HepG2 (cell line): Measurements from ENCODE around the gene MSGN1. TPM values are rescaled to one million over a fixed set of nuclear protein-coding genes. Genes with fewer than 3 reads are reported as not detected.

Experiments used
- ATAC-seq: fragments of 200-7000 bp; cut with Tn5 transposase; 3 replicates; pipeline ENCODE4 v1.9.1; 2020; ENCODE audit warnings: mild to moderate bottlenecking, moderate library complexity
- BruUV-seq: library from RNA; stranded (reverse); fragments of 400-500 nt; replicated peaks from 2 replicates; lab custom pipeline; 2021; lab: Mats Ljungman, UMichigan
- CTCF ChIA-PET: fragments of 300-600 bp; formaldehyde crosslinking; extraction: SDS; loops from one replicate; lab custom pipeline; 2021; ENCODE audit warnings: low total read pairs, inconsistent platforms, low intra/inter-chr PET ratio; lab: Yijun Ruan, JAX
- POLR2A ChIA-PET: fragments of 350-600 bp; sonication (Branson Sonifier 250); formaldehyde crosslinking; loops from one replicate; lab custom pipeline; 2020; ENCODE audit warnings: antibody characterized with exemption, inconsistent platforms; lab: Yijun Ruan, JAX
- DNase-seq: peaks from one replicate; pipeline ENCODE4 v3.0.0-alpha.2; 2015; ENCODE audit warnings: low spot score
- FAIRE-seq: peaks from 3 replicates; lab custom pipeline; 2011; peaks lifted over from hg19 to GRCh38; lab: Jason Lieb, UNC
- H2AFZ ChIP-seq: one replicate; pipeline ENCODE4 v1.6.1; 2011; ENCODE audit warnings: low read length, inconsistent platforms
- H3K27ac ChIP-seq: fragments of 300-600 bp; 3 replicates; pipeline ENCODE4 v1.8.0; 2011; ENCODE audit warnings: mixed run types, mild to moderate bottlenecking, mixed read lengths, low read length, inconsistent platforms; ENCODE audit not compliant: insufficient read depth; ENCODE audit errors: extremely low read length
- H3K27me3 ChIP-seq, 2 experiments: fragments of 200-600 bp in 1 of 2; 2 replicates in 1 of 2; 3 replicates in 1 of 2; pipeline versions ENCODE4 v1.6.0 to v1.8.0; 2011; ENCODE audit warnings: low read length in 2 of 2, mild to moderate bottlenecking in 2 of 2, moderate library complexity in 2 of 2, inconsistent platforms in 1 of 2; ENCODE audit not compliant: insufficient read depth in 2 of 2, control insufficient read depth in 1 of 2
- H3K36me3 ChIP-seq, 2 experiments: fragments of 200-600 bp in 1 of 2; replicated peaks in 1 of 2; 2 replicates in 1 of 2; 3 replicates in 1 of 2; pipeline versions ENCODE4 v1.5.1 to v1.8.0; 2011; ENCODE audit warnings: low read length in 2 of 2, inconsistent platforms in 1 of 2; ENCODE audit not compliant: insufficient read depth in 2 of 2, control insufficient read depth in 1 of 2
- H3K4me1 ChIP-seq: 2 replicates; pipeline ENCODE4 v1.5.1; 2012; ENCODE audit warnings: low read length, inconsistent platforms; ENCODE audit not compliant: insufficient read depth
- H3K4me2 ChIP-seq: 2 replicates; pipeline ENCODE4 v1.6.0; 2011; ENCODE audit warnings: low read depth, low read length, inconsistent platforms
- H3K4me3 ChIP-seq, 3 experiments: fragments of 200-600 bp in 1 of 3; sonication (generic), shearing (Covaris generic) in 1 of 3; replicated peaks in 1 of 3; 2 replicates each; pipeline ENCODE4 v1.5.1; 2011 to 2016; ENCODE audit warnings: low read length in 3 of 3, inconsistent platforms in 2 of 3, low read depth in 2 of 3, mild to moderate bottlenecking in 2 of 3, control low read depth in 1 of 3, mixed read lengths in 1 of 3; ENCODE audit not compliant: insufficient read depth in 1 of 3
- H3K79me2 ChIP-seq: one replicate; pipeline ENCODE4 v1.6.1; 2011; ENCODE audit warnings: low read length, inconsistent platforms; ENCODE audit not compliant: insufficient read depth
- H3K9ac ChIP-seq: 2 replicates; pipeline ENCODE4 v1.6.0; 2011; ENCODE audit warnings: mild to moderate bottlenecking, low read depth, low read length, inconsistent platforms; ENCODE audit not compliant: insufficient read depth
- H3K9me3 ChIP-seq: 2 replicates; pipeline ENCODE4 v1.5.1; 2012; ENCODE audit warnings: mild to moderate bottlenecking, low read length
- H4K20me1 ChIP-seq: 2 replicates; pipeline ENCODE4 v1.6.0; 2011; ENCODE audit warnings: inconsistent platforms, mild to moderate bottlenecking, low read length, moderate library complexity; ENCODE audit not compliant: insufficient read depth
- ATRX ChIP-seq: sonication (generic); formaldehyde crosslinking; IDR thresholded peaks from 2 replicates; pipeline ENCODE4 v1.4.0; 2020; ENCODE audit warnings: missing genetic modification reagents, borderline replicate concordance
- KLF9 ChIP-seq: IDR thresholded peaks from 2 replicates; pipeline ENCODE4 v1.6.1; 2016; ENCODE audit warnings: low read depth
- RARA ChIP-seq: IDR thresholded peaks from 2 replicates; pipeline ENCODE4 v1.6.1; 2016; ENCODE audit warnings: missing genetic modification reagents, missing compliant biosample characterization
- SMYD3 ChIP-seq: sonication (generic); formaldehyde crosslinking; IDR thresholded peaks from 2 replicates; pipeline ENCODE4 v1.8.1; 2023; ENCODE audit warnings: mild to moderate bottlenecking, missing genetic modification reagents
- SOX5 ChIP-seq: IDR thresholded peaks from 2 replicates; pipeline ENCODE4 v1.6.1; 2016; ENCODE audit warnings: borderline replicate concordance
- TBP ChIP-seq: sonication (generic); formaldehyde crosslinking; IDR thresholded peaks from 2 replicates; pipeline ENCODE4 v1.5.0; 2020; ENCODE audit warnings: missing genetic modification reagents
- TCF7 ChIP-seq: sonication (generic); IDR thresholded peaks from 2 replicates; pipeline ENCODE4 v1.6.1; 2016; ENCODE audit warnings: antibody characterized with exemption, low read depth
- ZNF18 ChIP-seq: sonication (generic); formaldehyde crosslinking; IDR thresholded peaks from 2 replicates; pipeline ENCODE4 v1.8.0; 2022; ENCODE audit warnings: mild to moderate bottlenecking, missing genetic modification reagents; ENCODE audit not compliant: insufficient replicate concordance
- ZNF335 ChIP-seq: sonication (generic); formaldehyde crosslinking; IDR thresholded peaks from 2 replicates; pipeline ENCODE4 v1.4.0; 2020; ENCODE audit warnings: missing genetic modification reagents
- ZNF503 ChIP-seq: sonication (generic); formaldehyde crosslinking; IDR thresholded peaks from 2 replicates; pipeline ENCODE4 v1.4.0; 2020; ENCODE audit warnings: missing genetic modification reagents
- ZNF749 ChIP-seq: sonication (generic); formaldehyde crosslinking; IDR thresholded peaks from 2 replicates; pipeline ENCODE4 v1.8.0; 2022; ENCODE audit warnings: mild to moderate bottlenecking, missing genetic modification reagents, moderate library complexity, borderline replicate concordance
- ZSCAN22 ChIP-seq: sonication (generic); formaldehyde crosslinking; IDR thresholded peaks from 2 replicates; pipeline ENCODE4 v1.4.0; 2020; ENCODE audit warnings: mild to moderate bottlenecking, missing genetic modification reagents
- WGBS: methylation state at CpG from one replicate; pipeline ENCODE4 v1.1.6; 2017; ENCODE audit warnings: low lambda C conversion rate; 5-methylcytosine and 5-hydroxymethylcytosine counted together
- in situ Hi-C: cut with HindIII; loops from 2 replicates; pipeline ENCODE4 v1.10.0; 2017; ENCODE audit warnings: low pct_unique_long_range_greater_than_20kb; ENCODE audit not compliant: extremely low pct_ligation_motif_present
- intact Hi-C: fragments of 100-400 bp; cut with micrococcal nuclease; formaldehyde crosslinking; loops from one replicate; pipeline ENCODE4 v1.10.0; 2022; ENCODE audit not compliant: unreplicated experiment
- polyA plus RNA-seq, 8 experiments: library from polyadenylated mRNA; depleted of rRNA in 3 of 8; stranded (reverse) in 7 of 8; unstranded in 1 of 8; fragments of >200 nt; fragmentation: Illumina TruSeq in 4 of 8; extraction: Trizol in 4 of 8; gene quantifications; 2 replicates each; pipeline versions ENCODE4 v1.2.1 to v1.2.3, GENCODE V29; 2011 to 2016; ENCODE audit warnings: low read depth in 4 of 8, missing spikeins in 1 of 8, mixed read lengths in 1 of 8; ENCODE audit not compliant: insufficient read depth in 1 of 8
- total RNA-seq, 5 experiments: library from RNA; depleted of rRNA; stranded (reverse); fragments of >200 nt; fragmentation: Illumina TruSeq; extraction: Trizol; gene quantifications; 2 replicates each; pipeline ENCODE4 v1.2.3, GENCODE V29; 2016; ENCODE audit warnings: low read depth in 1 of 5
- TF ChIP-seq, protein P1 (sequence below): sonication (generic); formaldehyde crosslinking; conservative IDR thresholded peaks from 2 replicates; pipeline ENCODE4 v1.8.0; 2022; ENCODE audit warnings: missing genetic modification reagents
- TF ChIP-seq, protein P2 (sequence below): fragments of 450-650 bp; IDR thresholded peaks from 2 replicates; pipeline ENCODE4 v1.6.1; 2017; ENCODE audit warnings: mild to moderate bottlenecking

MSGN1 gene
- total and polyA plus RNA-seq, 2 of the 13 experiments (the other 11 are each of a cell fraction or from before 2014, with no cell fraction given) = not detected

GRCh38 chr2:17771956-17772355 is 44.3 kb upstream of the MSGN1 start (continued):
- TF ChIP-seq, protein P1, sequence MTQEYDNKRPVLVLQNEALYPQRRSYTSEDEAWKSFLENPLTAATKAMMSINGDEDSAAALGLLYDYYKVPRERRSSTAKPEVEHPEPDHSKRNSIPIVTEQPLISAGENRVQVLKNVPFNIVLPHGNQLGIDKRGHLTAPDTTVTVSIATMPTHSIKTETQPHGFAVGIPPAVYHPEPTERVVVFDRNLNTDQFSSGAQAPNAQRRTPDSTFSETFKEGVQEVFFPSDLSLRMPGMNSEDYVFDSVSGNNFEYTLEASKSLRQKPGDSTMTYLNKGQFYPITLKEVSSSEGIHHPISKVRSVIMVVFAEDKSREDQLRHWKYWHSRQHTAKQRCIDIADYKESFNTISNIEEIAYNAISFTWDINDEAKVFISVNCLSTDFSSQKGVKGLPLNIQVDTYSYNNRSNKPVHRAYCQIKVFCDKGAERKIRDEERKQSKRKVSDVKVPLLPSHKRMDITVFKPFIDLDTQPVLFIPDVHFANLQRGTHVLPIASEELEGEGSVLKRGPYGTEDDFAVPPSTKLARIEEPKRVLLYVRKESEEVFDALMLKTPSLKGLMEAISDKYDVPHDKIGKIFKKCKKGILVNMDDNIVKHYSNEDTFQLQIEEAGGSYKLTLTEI = no peak

GRCh38 chr2:17772532-17772931 is 43.7 kb upstream of the MSGN1 start:
- 97% methylated on average over 2 of the region's 2 CpGs for WGBS
- no peak for FAIRE-seq
- BruUV-seq = no TSS peak
- no peak for ATAC-seq
- ChIA-PET CTCF (no interaction called here), POLR2A (no interaction called here)
- intact Hi-C loops = no loop called here
- no peaks in the 10 kb centered on the region for H3K79me2 ChIP-seq
- H3K4me3 ChIP-seq = no peak overlapping the region
- H2AFZ ChIP-seq = no peak overlapping the region
- H3K27me3 ChIP-seq = no peaks in the 10 kb centered on the region
- no peak overlapping the region for H3K4me2 ChIP-seq
- no peak overlapping the region for H3K9ac ChIP-seq
- H4K20me1 ChIP-seq = no peaks in the 10 kb centered on the region
- no peaks in the 10 kb centered on the region for H3K4me1 ChIP-seq
- H3K36me3 ChIP-seq = peaks cover 2 to 35% of the 10 kb centered on the region in 2 experiments; a peak in 4 of 5 replicates
- no peak for DNase-seq
- H3K9me3 ChIP-seq = no peaks in the 10 kb centered on the region
- no peak overlapping the region for H3K27ac ChIP-seq
- in situ Hi-C loops = no loop called here
- TF ChIP-seq ZNF749 (CRISPR knock-in tag) = no peak
- TF ChIP-seq SMYD3 (CRISPR knock-in tag) = no peak
- no peak for TF ChIP-seq ZSCAN22
- TF ChIP-seq RARA (CRISPR knock-in tag) = no peak
- no peak for TF ChIP-seq KLF9 (CRISPR knock-in tag)
- TF ChIP-seq TCF7 = no peak
- TF ChIP-seq TBP (CRISPR knock-in tag) = no peak
- no peak for TF ChIP-seq ZNF18 (CRISPR knock-in tag)
- TF ChIP-seq, protein P2, sequence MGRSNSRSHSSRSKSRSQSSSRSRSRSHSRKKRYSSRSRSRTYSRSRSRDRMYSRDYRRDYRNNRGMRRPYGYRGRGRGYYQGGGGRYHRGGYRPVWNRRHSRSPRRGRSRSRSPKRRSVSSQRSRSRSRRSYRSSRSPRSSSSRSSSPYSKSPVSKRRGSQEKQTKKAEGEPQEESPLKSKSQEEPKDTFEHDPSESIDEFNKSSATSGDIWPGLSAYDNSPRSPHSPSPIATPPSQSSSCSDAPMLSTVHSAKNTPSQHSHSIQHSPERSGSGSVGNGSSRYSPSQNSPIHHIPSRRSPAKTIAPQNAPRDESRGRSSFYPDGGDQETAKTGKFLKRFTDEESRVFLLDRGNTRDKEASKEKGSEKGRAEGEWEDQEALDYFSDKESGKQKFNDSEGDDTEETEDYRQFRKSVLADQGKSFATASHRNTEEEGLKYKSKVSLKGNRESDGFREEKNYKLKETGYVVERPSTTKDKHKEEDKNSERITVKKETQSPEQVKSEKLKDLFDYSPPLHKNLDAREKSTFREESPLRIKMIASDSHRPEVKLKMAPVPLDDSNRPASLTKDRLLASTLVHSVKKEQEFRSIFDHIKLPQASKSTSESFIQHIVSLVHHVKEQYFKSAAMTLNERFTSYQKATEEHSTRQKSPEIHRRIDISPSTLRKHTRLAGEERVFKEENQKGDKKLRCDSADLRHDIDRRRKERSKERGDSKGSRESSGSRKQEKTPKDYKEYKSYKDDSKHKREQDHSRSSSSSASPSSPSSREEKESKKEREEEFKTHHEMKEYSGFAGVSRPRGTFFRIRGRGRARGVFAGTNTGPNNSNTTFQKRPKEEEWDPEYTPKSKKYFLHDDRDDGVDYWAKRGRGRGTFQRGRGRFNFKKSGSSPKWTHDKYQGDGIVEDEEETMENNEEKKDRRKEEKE = no peak
- no peak for TF ChIP-seq ATRX (CRISPR knock-in tag)
- TF ChIP-seq SOX5 = no peak
- no peak for TF ChIP-seq ZNF503
- TF ChIP-seq ZNF335 (CRISPR knock-in tag) = no peak
